HepG2 (cell line): ENCODE results near the gene WDR18. TPM values are rescaled to one million over a fixed set of nuclear protein-coding genes. Genes with fewer than 3 reads are reported as not detected.

ENCODE experiments used
- ATAC-seq: fragments of 200-7000 bp; cut with Tn5 transposase; 3 replicates; pipeline ENCODE4 v1.9.1; 2020; ENCODE audit warnings: mild to moderate bottlenecking, moderate library complexity
- BruUV-seq: library from RNA; stranded (reverse); fragments of 400-500 nt; replicated peaks from 2 replicates; lab custom pipeline; 2021; lab: Mats Ljungman, UMichigan
- CTCF ChIA-PET: fragments of 300-600 bp; formaldehyde crosslinking; extraction: SDS; loops from one replicate; lab custom pipeline; 2021; ENCODE audit warnings: low total read pairs, inconsistent platforms, low intra/inter-chr PET ratio; lab: Yijun Ruan, JAX
- POLR2A ChIA-PET: fragments of 350-600 bp; sonication (Branson Sonifier 250); formaldehyde crosslinking; loops from one replicate; lab custom pipeline; 2020; ENCODE audit warnings: antibody characterized with exemption, inconsistent platforms; lab: Yijun Ruan, JAX
- DNase-seq: peaks from one replicate; pipeline ENCODE4 v3.0.0-alpha.2; 2015; ENCODE audit warnings: low spot score
- FAIRE-seq: peaks from 3 replicates; lab custom pipeline; 2011; peaks lifted over from hg19 to GRCh38; lab: Jason Lieb, UNC
- H2AFZ ChIP-seq: one replicate; pipeline ENCODE4 v1.6.1; 2011; ENCODE audit warnings: low read length, inconsistent platforms
- H3K27ac ChIP-seq: fragments of 300-600 bp; 3 replicates; pipeline ENCODE4 v1.8.0; 2011; ENCODE audit warnings: mixed run types, mild to moderate bottlenecking, mixed read lengths, low read length, inconsistent platforms; ENCODE audit not compliant: insufficient read depth; ENCODE audit errors: extremely low read length
- H3K27me3 ChIP-seq, 2 experiments: fragments of 200-600 bp in 1 of 2; 2 replicates in 1 of 2; 3 replicates in 1 of 2; pipeline versions ENCODE4 v1.6.0 to v1.8.0; 2011; ENCODE audit warnings: low read length in 2 of 2, mild to moderate bottlenecking in 2 of 2, moderate library complexity in 2 of 2, inconsistent platforms in 1 of 2; ENCODE audit not compliant: insufficient read depth in 2 of 2, control insufficient read depth in 1 of 2
- H3K36me3 ChIP-seq, 2 experiments: fragments of 200-600 bp in 1 of 2; replicated peaks in 1 of 2; 2 replicates in 1 of 2; 3 replicates in 1 of 2; pipeline versions ENCODE4 v1.5.1 to v1.8.0; 2011; ENCODE audit warnings: low read length in 2 of 2, inconsistent platforms in 1 of 2; ENCODE audit not compliant: insufficient read depth in 2 of 2, control insufficient read depth in 1 of 2
- H3K4me1 ChIP-seq: 2 replicates; pipeline ENCODE4 v1.5.1; 2012; ENCODE audit warnings: low read length, inconsistent platforms; ENCODE audit not compliant: insufficient read depth
- H3K4me2 ChIP-seq: 2 replicates; pipeline ENCODE4 v1.6.0; 2011; ENCODE audit warnings: low read depth, low read length, inconsistent platforms
- H3K4me3 ChIP-seq, 3 experiments: fragments of 200-600 bp in 1 of 3; sonication (generic), shearing (Covaris generic) in 1 of 3; replicated peaks in 1 of 3; 2 replicates each; pipeline ENCODE4 v1.5.1; 2011 to 2016; ENCODE audit warnings: low read length in 3 of 3, inconsistent platforms in 2 of 3, low read depth in 2 of 3, mild to moderate bottlenecking in 2 of 3, control low read depth in 1 of 3, mixed read lengths in 1 of 3; ENCODE audit not compliant: insufficient read depth in 1 of 3
- H3K79me2 ChIP-seq: one replicate; pipeline ENCODE4 v1.6.1; 2011; ENCODE audit warnings: low read length, inconsistent platforms; ENCODE audit not compliant: insufficient read depth
- H3K9ac ChIP-seq: 2 replicates; pipeline ENCODE4 v1.6.0; 2011; ENCODE audit warnings: mild to moderate bottlenecking, low read depth, low read length, inconsistent platforms; ENCODE audit not compliant: insufficient read depth
- H3K9me3 ChIP-seq: 2 replicates; pipeline ENCODE4 v1.5.1; 2012; ENCODE audit warnings: mild to moderate bottlenecking, low read length
- H4K20me1 ChIP-seq: 2 replicates; pipeline ENCODE4 v1.6.0; 2011; ENCODE audit warnings: inconsistent platforms, mild to moderate bottlenecking, low read length, moderate library complexity; ENCODE audit not compliant: insufficient read depth
- NFRKB ChIP-seq: fragments of 450-650 bp; IDR thresholded peaks from 2 replicates; pipeline ENCODE4 v1.6.1; 2017
- NR2C2 ChIP-seq: sonication (generic); formaldehyde crosslinking; IDR thresholded peaks from 2 replicates; pipeline ENCODE4 v1.4.0; 2020; ENCODE audit warnings: missing genetic modification reagents, mild to moderate bottlenecking, moderate library complexity, borderline replicate concordance
- PRDM10 ChIP-seq: sonication (generic); formaldehyde crosslinking; IDR thresholded peaks from 2 replicates; pipeline ENCODE4 v1.4.0; 2020; ENCODE audit warnings: low read depth, missing genetic modification reagents
- RBFOX2 ChIP-seq: fragments of 200-400 bp; formaldehyde crosslinking; IDR thresholded peaks from 2 replicates; pipeline ENCODE4 v1.6.1; 2017; ENCODE audit warnings: low read depth, mild to moderate bottlenecking, low read length
- ZNF501 ChIP-seq: sonication (generic); formaldehyde crosslinking; IDR thresholded peaks from 2 replicates; pipeline ENCODE4 v1.5.1; 2020; ENCODE audit warnings: mild to moderate bottlenecking, moderate library complexity, missing genetic modification reagents
- ZNF567 ChIP-seq: sonication (generic); formaldehyde crosslinking; IDR thresholded peaks from 2 replicates; pipeline ENCODE4 v1.8.1; 2023; ENCODE audit warnings: mild to moderate bottlenecking, missing genetic modification reagents, borderline replicate concordance
- WGBS: methylation state at CpG from one replicate; pipeline ENCODE4 v1.1.6; 2017; ENCODE audit warnings: low lambda C conversion rate; 5-methylcytosine and 5-hydroxymethylcytosine counted together
- in situ Hi-C: cut with HindIII; loops from 2 replicates; pipeline ENCODE4 v1.10.0; 2017; ENCODE audit warnings: low pct_unique_long_range_greater_than_20kb; ENCODE audit not compliant: extremely low pct_ligation_motif_present
- intact Hi-C: fragments of 100-400 bp; cut with micrococcal nuclease; formaldehyde crosslinking; loops from one replicate; pipeline ENCODE4 v1.10.0; 2022; ENCODE audit not compliant: unreplicated experiment
- polyA plus RNA-seq, 8 experiments: library from polyadenylated mRNA; depleted of rRNA in 3 of 8; stranded (reverse) in 7 of 8; unstranded in 1 of 8; fragments of >200 nt; fragmentation: Illumina TruSeq in 4 of 8; extraction: Trizol in 4 of 8; gene quantifications; 2 replicates each; pipeline versions ENCODE4 v1.2.1 to v1.2.3, GENCODE V29; 2011 to 2016; ENCODE audit warnings: low read depth in 4 of 8, missing spikeins in 1 of 8, mixed read lengths in 1 of 8; ENCODE audit not compliant: insufficient read depth in 1 of 8
- total RNA-seq, 5 experiments: library from RNA; depleted of rRNA; stranded (reverse); fragments of >200 nt; fragmentation: Illumina TruSeq; extraction: Trizol; gene quantifications; 2 replicates each; pipeline ENCODE4 v1.2.3, GENCODE V29; 2016; ENCODE audit warnings: low read depth in 1 of 5

WDR18 gene
- total and polyA plus RNA-seq, 2 of the 13 experiments (the other 11 are each of a cell fraction or from before 2014, with no cell fraction given), result 36.4 to 47.6 TPM

- WGBS, result 28% methylated on average over 7 of the region's 17 CpGs
These were observed 34.9 kb downstream of the WDR18 start for GRCh38 chr19:1018932-1019615.

More at GRCh38 chr19:1018932-1019615, 34.9 kb downstream of the WDR18 start:
- no peaks in the 10 kb centered on the region for H3K9me3 ChIP-seq
- peak overlapping the region; percentile 69 to 92 (median 90); a peak in 5 of 6 replicates for H3K4me3 ChIP-seq
- H4K20me1 ChIP-seq, result peaks cover 27% of the 10 kb centered on the region
- ChIA-PET POLR2A (interaction anchor here (0.6 to 1.4 kb wide), 7 partner anchors 9 to 315 kb away, joined by 3 to 5 read pairs (median 3); partner anchors contain the start of genes ABCA7 and WDR18), CTCF (no interaction called here)
- no TSS peak for BruUV-seq
- no peak for DNase-seq
- peaks cover 5 to 6% of the 10 kb centered on the region in 2 experiments; a peak in 3 of 5 replicates for H3K36me3 ChIP-seq
- no peak overlapping the region for H3K27ac ChIP-seq
- in situ Hi-C loops (no loop called here), intact Hi-C loops (no loop called here)
- ATAC-seq, result no peak
- H3K9ac ChIP-seq, result peak overlapping the region; percentile 90
- no peak for FAIRE-seq
- peak overlapping the region; percentile 93 for H3K4me2 ChIP-seq
- peaks cover 47% of the 10 kb centered on the region for H3K4me1 ChIP-seq
- no peaks in the 10 kb centered on the region for H3K27me3 ChIP-seq
- H2AFZ ChIP-seq, result no peak overlapping the region
- H3K79me2 ChIP-seq, result peaks cover 58% of the 10 kb centered on the region
- TF ChIP-seq NFRKB (no peak), ZNF567 (CRISPR knock-in tag) (no peak), PRDM10 (CRISPR knock-in tag) (0 out of 2 replicates have a peak, but pooled peaks have one; percentile 36), RBFOX2 (peak; percentile 45; the same call in 1 of the 2 replicates), NR2C2 (CRISPR knock-in tag) (no peak), ZNF501 (0 out of 2 replicates have a peak, but pooled peaks have one; percentile 9)
